NT2/D1 (cell line): ENCODE measurements around the gene MYO5A.

Experiments
- SUZ12 ChIP-seq: IDR thresholded peaks from 2 replicates; pipeline ENCODE4 v1.6.1; 2011; ENCODE audit not compliant: insufficient read length, insufficient read depth; ENCODE audit errors: extremely low read depth
- YY1 ChIP-seq: IDR thresholded peaks from 2 replicates; pipeline ENCODE4 v1.6.1; 2011; ENCODE audit not compliant: insufficient read length, insufficient read depth
- ZNF274 ChIP-seq: IDR thresholded peaks from 2 replicates; pipeline ENCODE4 v1.6.1; 2011; ENCODE audit warnings: mild to moderate bottlenecking, low read depth, low read length

GRCh38 chr15:52303093-52303772 is 225.4 kb downstream of the MYO5A start:
- TF ChIP-seq YY1, result no peak
- no peak for TF ChIP-seq SUZ12
- TF ChIP-seq ZNF274, result no peak
